H1 (cell line): Measurements from ENCODE around the gene RASEF. TPM values are rescaled to one million over a fixed set of nuclear protein-coding genes. Genes with fewer than 3 reads are reported as not detected.

Experiments
- CTCF ChIA-PET: fragments of 300-600 bp; sonication (Branson Sonifier 250); formaldehyde crosslinking; loops from one replicate; lab custom pipeline; 2021; ENCODE audit not compliant: partially characterized antibody; lab: Charles Lee
- POLR2A ChIA-PET: fragments of 300-600 bp; sonication (Branson Sonifier 250); formaldehyde crosslinking; loops from one replicate; lab custom pipeline; 2021; ENCODE audit warnings: inconsistent platforms; ENCODE audit not compliant: partially characterized antibody; lab: Charles Lee
- DNase-seq, 2 experiments: peaks; one replicate each; pipeline versions ENCODE4 v3.0.0 to v3.0.0-alpha.2; 2010 to 2022; ENCODE audit warnings: low spot score in 2 of 2, low read depth in 1 of 2, mixed read lengths in 1 of 2
- FAIRE-seq: peaks from 2 replicates; lab custom pipeline; 2011; peaks lifted over from hg19 to GRCh38; lab: Jason Lieb, UNC
- H2AFZ ChIP-seq: 2 replicates; pipeline ENCODE4 v1.8.1; 2012; ENCODE audit warnings: low read length, inconsistent platforms
- H2AK5ac ChIP-seq: 2 replicates; pipeline ENCODE4 v1.6.1; 2013; ENCODE audit warnings: low read depth, low read length
- H2BK120ac ChIP-seq: replicated peaks from 2 replicates; pipeline ENCODE3; 2013; ENCODE audit warnings: low read depth, low read length, inconsistent platforms
- H2BK12ac ChIP-seq: 2 replicates; pipeline ENCODE4 v1.6.1; 2013; ENCODE audit warnings: low read depth, low read length
- H2BK15ac ChIP-seq: 2 replicates; pipeline ENCODE4 v1.6.1; 2013; ENCODE audit warnings: low read length
- H2BK20ac ChIP-seq: 2 replicates; pipeline ENCODE4 v1.6.1; 2013; ENCODE audit warnings: low read length
- H2BK5ac ChIP-seq: 2 replicates; pipeline ENCODE4 v1.6.1; 2013; ENCODE audit warnings: low read depth, low read length
- H3K14ac ChIP-seq: 2 replicates; pipeline ENCODE4 v1.6.1; 2013; ENCODE audit warnings: inconsistent platforms; ENCODE audit not compliant: insufficient read length
- H3K18ac ChIP-seq: 2 replicates; pipeline ENCODE4 v1.6.1; 2013; ENCODE audit warnings: low read length; ENCODE audit errors: extremely low read depth
- H3K23ac ChIP-seq: 2 replicates; pipeline ENCODE4 v1.6.1; 2013; ENCODE audit warnings: inconsistent platforms; ENCODE audit not compliant: insufficient read length
- H3K23me2 ChIP-seq: 2 replicates; pipeline ENCODE4 v1.6.1; 2013; ENCODE audit warnings: low read depth, low read length
- H3K27ac ChIP-seq: 2 replicates; pipeline ENCODE4 v1.6.1; 2011; ENCODE audit warnings: low read depth, low read length, inconsistent platforms
- H3K27me3 ChIP-seq, 4 experiments: replicated peaks in 1 of 4; 1 replicate in 1 of 4; 2 replicates in 3 of 4; pipeline versions ENCODE4 v1.6.1 to v1.8.1; 2011 to 2013; ENCODE audit warnings: low read length in 3 of 4, mild to moderate bottlenecking in 3 of 4, inconsistent platforms in 2 of 4, mixed read lengths in 2 of 4, moderate library complexity in 1 of 4; ENCODE audit not compliant: control insufficient read depth in 3 of 4, insufficient read depth in 3 of 4; ENCODE audit errors: extremely low read depth in 1 of 4
- H3K36me3 ChIP-seq, 4 experiments: 2 replicates each; pipeline versions ENCODE4 v1.6.1 to v1.8.1; 2011 to 2013; ENCODE audit warnings: mild to moderate bottlenecking in 4 of 4, low read length in 3 of 4, moderate library complexity in 2 of 4, control low read depth in 1 of 4, inconsistent platforms in 1 of 4; ENCODE audit not compliant: insufficient read depth in 4 of 4, control insufficient read depth in 2 of 4
- H3K4ac ChIP-seq: replicated peaks from 2 replicates; pipeline ENCODE3; 2013; ENCODE audit warnings: low read length, low read depth, mixed read lengths, inconsistent platforms; ENCODE audit not compliant: insufficient read length
- H3K4me1 ChIP-seq, 4 experiments: replicated peaks in 1 of 4; 1 replicate in 1 of 4; 2 replicates in 3 of 4; pipeline versions ENCODE4 v1.6.1 to v1.8.1; 2011 to 2013; ENCODE audit warnings: low read length in 3 of 4, inconsistent platforms in 2 of 4, mixed read lengths in 1 of 4; ENCODE audit not compliant: insufficient read depth in 4 of 4, control insufficient read depth in 3 of 4
- H3K4me2 ChIP-seq, 2 experiments: 2 replicates each; pipeline versions ENCODE4 v1.6.1 to v1.8.1; 2011 to 2013; ENCODE audit warnings: low read depth in 2 of 2, low read length in 2 of 2, control low read depth in 1 of 2, inconsistent platforms in 1 of 2, mild to moderate bottlenecking in 1 of 2; ENCODE audit not compliant: insufficient read depth in 1 of 2
- H3K4me3 ChIP-seq, 4 experiments: fragments of 200-600, 300-600 bp in 1 of 4; sonication (generic), shearing (Covaris generic), sonication (Bioruptor Twin) in 1 of 4; 2 replicates each; pipeline versions ENCODE4 v1.5.1 to v1.8.1; 2011 to 2016; ENCODE audit warnings: low read length in 4 of 4, low read depth in 3 of 4, control low read depth in 2 of 4, inconsistent platforms in 2 of 4, mild to moderate bottlenecking in 2 of 4, mixed read lengths in 1 of 4, moderate library complexity in 1 of 4; ENCODE audit not compliant: insufficient read depth in 2 of 4; ENCODE audit errors: extremely low read depth in 1 of 4
- H3K56ac ChIP-seq: replicated peaks from 2 replicates; pipeline ENCODE3; 2013; ENCODE audit warnings: low read depth, mild to moderate bottlenecking, mixed read lengths, low read length, inconsistent platforms; ENCODE audit not compliant: insufficient read length
- H3K79me1 ChIP-seq: 2 replicates; pipeline ENCODE4 v1.6.1; 2013; ENCODE audit warnings: low read depth, low read length, control low read depth
- H3K79me2 ChIP-seq, 2 experiments: 2 replicates each; pipeline versions ENCODE4 v1.6.1 to v1.8.1; 2012 to 2013; ENCODE audit warnings: low read length in 2 of 2, mild to moderate bottlenecking in 2 of 2, inconsistent platforms in 1 of 2; ENCODE audit not compliant: insufficient read depth in 2 of 2, control insufficient read depth in 1 of 2
- H3K9ac ChIP-seq, 4 experiments: replicated peaks in 1 of 4; 1 replicate in 1 of 4; 2 replicates in 3 of 4; pipeline versions ENCODE4 v1.6.1 to v1.8.1; 2011 to 2013; ENCODE audit warnings: low read depth in 3 of 4, low read length in 3 of 4, control low read depth in 2 of 4, mild to moderate bottlenecking in 2 of 4, moderate library complexity in 2 of 4, inconsistent platforms in 1 of 4; ENCODE audit errors: extremely low read depth in 1 of 4
- H3K9me3 ChIP-seq, 2 experiments: 2 replicates each; pipeline versions ENCODE4 v1.6.1 to v1.8.1; 2012 to 2013; ENCODE audit warnings: mild to moderate bottlenecking in 2 of 2, moderate library complexity in 2 of 2, control low read depth in 1 of 2, inconsistent platforms in 1 of 2, low read depth in 1 of 2, low read length in 1 of 2, mixed read lengths in 1 of 2; ENCODE audit not compliant: insufficient read depth in 2 of 2
- H4K20me1 ChIP-seq, 2 experiments: replicated peaks in 1 of 2; 2 replicates each; pipeline versions ENCODE3 to v1.8.1; 2011 to 2013; ENCODE audit warnings: inconsistent platforms in 2 of 2, low read length in 2 of 2, mild to moderate bottlenecking in 1 of 2; ENCODE audit not compliant: insufficient read depth in 2 of 2, control insufficient read depth in 1 of 2
- H4K5ac ChIP-seq: 2 replicates; pipeline ENCODE4 v1.6.1; 2013; ENCODE audit warnings: low read length, low read depth, mixed read lengths, inconsistent platforms; ENCODE audit not compliant: insufficient read length
- H4K8ac ChIP-seq: 2 replicates; pipeline ENCODE4 v1.8.0; 2013; ENCODE audit warnings: mild to moderate bottlenecking, moderate library complexity, low read length, inconsistent platforms; ENCODE audit not compliant: insufficient read depth; ENCODE audit errors: extremely low read depth
- H4K91ac ChIP-seq: replicated peaks from 2 replicates; pipeline ENCODE3; 2013; ENCODE audit warnings: low read length, mixed read lengths, inconsistent platforms; ENCODE audit not compliant: insufficient read length
- SIX5 ChIP-seq: IDR thresholded peaks from 2 replicates; pipeline ENCODE4 v1.6.1; 2011; ENCODE audit warnings: mild to moderate bottlenecking, low read depth, low read length
- WGBS, 2 experiments: shearing (Covaris generic) in 1 of 2; methylation state at CpG; one replicate each; pipeline versions ENCODE4 v1.1.6 to v1.1.7; 2013 to 2015; ENCODE audit warnings: low lambda C conversion rate in 2 of 2, mixed read lengths in 2 of 2, inconsistent platforms in 1 of 2, low coverage in 1 of 2, missing lambda C conversion rate in 1 of 2; ENCODE audit not compliant: insufficient replicate concordance in 2 of 2, insufficient coverage in 1 of 2, insufficient read length in 1 of 2; ENCODE audit errors: extremely low coverage in 1 of 2, missing lambda C conversion rate in 1 of 2; 5-methylcytosine and 5-hydroxymethylcytosine counted together
- polyA plus RNA-seq, 7 experiments: library from polyadenylated mRNA; depleted of rRNA in 3 of 7; stranded (reverse) in 5 of 7; unstranded in 2 of 7; fragments of >200 nt in 5 of 7; fragments of 200-250 nt in 2 of 7; gene quantifications; 1 replicate in 5 of 7; 2 replicates in 1 of 7; 4 replicates in 1 of 7; pipeline versions ENCODE4 v1.2.1 to v1.2.3, GENCODE V29; 2011 to 2013; ENCODE audit warnings: missing spikeins in 2 of 7, mixed read lengths in 2 of 7
- total RNA-seq: library from RNA; stranded (reverse); fragmentation: NEBNext Ultra II Directional; extraction: Animal tissue kit (Norgen Biotek cat#: 25700); gene quantifications from 2 replicates; pipeline ENCODE4 v1.2.1, GENCODE V29; 2021

Gene RASEF
- total and polyA plus RNA-seq, 2 of the 8 experiments (the other 6 are each of a cell fraction or from before 2014, with no cell fraction given): 1.1 to 4.6 TPM

GRCh38 chr9:82957529-82958379 is 105.2 kb downstream of the RASEF start:
- no peak overlapping the region for H3K14ac ChIP-seq
- H4K5ac ChIP-seq: no peak overlapping the region
- H3K9me3 ChIP-seq: no peaks in the 10 kb centered on the region
- no peak overlapping the region for H3K18ac ChIP-seq
- H3K79me2 ChIP-seq: no peaks in the 10 kb centered on the region
- FAIRE-seq (no peak), DNase-seq (no peak)
- no peak overlapping the region for H3K4ac ChIP-seq
- ChIA-PET POLR2A (no interaction called here), CTCF (interaction anchor here (0.8 to 1.4 kb wide), 3 partner anchors 13 to 351 kb away, joined by 3 to 4 read pairs (median 3); no protein-coding TSS in a partner anchor)
- H4K91ac ChIP-seq: no peak overlapping the region
- H2AK5ac ChIP-seq: no peak overlapping the region
- H2BK20ac ChIP-seq: peak overlapping the region; percentile 23; the same call in 1 of the 2 replicates
- no peak overlapping the region; the same call in 1 of the 2 replicates for H2AFZ ChIP-seq
- no peak overlapping the region for H2BK15ac ChIP-seq
- peak overlapping the region; percentile 53; the same call in 1 of the 2 replicates for H2BK12ac ChIP-seq
- H4K20me1 ChIP-seq: no peaks in the 10 kb centered on the region
- no peak overlapping the region for H3K4me2 ChIP-seq
- no peaks in the 10 kb centered on the region for H3K4me1 ChIP-seq
- no peak overlapping the region for H3K4me3 ChIP-seq
- no peak overlapping the region for H3K27ac ChIP-seq
- H3K27me3 ChIP-seq: no peaks in the 10 kb centered on the region
- H2BK5ac ChIP-seq: no peak overlapping the region
- H3K23me2 ChIP-seq: no peaks in the 10 kb centered on the region
- H4K8ac ChIP-seq: no peak overlapping the region; the same call in 1 of the 2 replicates
- H3K23ac ChIP-seq: no peak overlapping the region
- no peak overlapping the region for H2BK120ac ChIP-seq
- 96% methylated on average over 7 of the region's 7 CpGs; no CpG with 5 or more reads in 1 of the 2 experiments for WGBS, 2 experiments
- H3K79me1 ChIP-seq: no peaks in the 10 kb centered on the region
- no peak overlapping the region for H3K9ac ChIP-seq
- H3K56ac ChIP-seq: no peak overlapping the region
- no peaks in the 10 kb centered on the region for H3K36me3 ChIP-seq
- no peak for TF ChIP-seq SIX5
